Activated naive CD4-positive, alpha-beta T cell treated with anti-CD3 and anti-CD28 coated beads, Interleukin-2, amount 50 U/mL, for 72 hours (primary cell): ENCODE data around the gene PRUNE2. TPM values are rescaled to one million over a fixed set of nuclear protein-coding genes. Genes with fewer than 3 reads are reported as not detected.
"Not testable (repeated sequence)": the region's sequence is repeated elsewhere in the genome, so short reads cannot be mapped to it uniquely, and the experiment has no call there.

Experiments
- ATAC-seq, 2 donors: fragments of 150-1000 bp; cut with Tn5 transposase; 2 replicates each; pipeline ENCODE4 v1.10.0; 2021; ENCODE audit warnings: mild to moderate bottlenecking in 2 of 2, moderate library complexity in 2 of 2
- DNase-seq, 2 donors: peaks; one replicate each; pipeline ENCODE4 v3.0.0; 2021 to 2022; ENCODE audit warnings: low spot score in 2 of 2
- H3K27ac Mint-ChIP-seq, 2 donors: one replicate each; pipeline ENCODE4 v1.8.0; 2022; ENCODE audit warnings: mild to moderate bottlenecking in 2 of 2, mixed read lengths in 2 of 2
- H3K36me3 Mint-ChIP-seq, 2 donors: one replicate each; pipeline ENCODE4 v1.8.0; 2022; ENCODE audit warnings: mixed read lengths in 2 of 2
- H3K9me3 Mint-ChIP-seq, 2 donors: one replicate each; pipeline ENCODE4 v1.8.0; 2022; ENCODE audit warnings: mixed read lengths in 2 of 2
- total RNA-seq, 2 donors: library from RNA; stranded (reverse); gene quantifications; one replicate each; pipeline ENCODE4 v1.2.3, GENCODE V29; 2022

Gene PRUNE2
- total RNA-seq, 2 donors from 2014 or later = 0.18 to 0.86 TPM

DNA sequence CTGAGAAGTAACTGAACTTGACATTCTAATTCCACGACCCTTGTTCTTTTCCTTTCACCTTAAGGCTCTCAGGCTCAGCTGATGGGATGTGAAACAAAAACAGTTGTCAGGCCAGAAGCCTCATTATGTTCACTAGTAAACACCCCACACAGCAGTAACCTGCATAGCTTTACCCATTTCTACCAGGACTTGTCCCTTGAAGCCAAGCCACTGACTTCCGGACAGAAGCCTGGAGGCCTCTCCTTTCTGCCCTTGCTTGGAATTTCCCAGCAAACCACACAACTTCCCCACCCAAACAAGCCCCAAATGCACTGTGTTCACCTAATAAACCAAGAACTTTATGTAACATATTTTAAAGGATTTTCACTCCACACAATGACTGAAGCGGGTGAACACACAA is 19.6 kb downstream of the PRUNE2 start:
- Mint-ChIP-seq H3K9me3 (no peaks in the 10 kb centered on the region), H3K36me3 (no peaks in the 10 kb centered on the region), H3K27ac (no peak overlapping the region)
- ATAC-seq (no peak), DNase-seq (no peak)

DNA sequence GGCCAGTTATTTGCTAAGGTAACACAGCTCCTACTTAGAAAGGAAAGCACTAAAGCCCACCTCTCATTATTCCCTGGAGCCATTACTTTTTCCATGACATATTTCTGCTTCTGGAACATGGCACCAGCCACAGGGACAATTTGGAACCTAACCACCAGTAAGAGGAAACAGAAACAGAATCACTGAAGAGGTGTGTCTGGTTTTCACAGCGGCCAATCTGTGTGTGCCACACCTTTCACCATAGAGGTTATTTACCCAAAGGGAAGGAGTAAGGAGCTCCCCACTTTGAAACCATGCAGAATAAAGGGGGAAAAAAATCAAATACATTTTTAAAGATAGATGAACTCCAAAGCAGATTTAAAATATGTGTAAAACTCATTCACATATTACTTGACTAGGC is 21.1 kb downstream of the PRUNE2 start:
- Mint-ChIP-seq H3K36me3 (no peaks in the 10 kb centered on the region), H3K9me3 (no peaks in the 10 kb centered on the region), H3K27ac (no peak overlapping the region)
- ATAC-seq (no peak), DNase-seq (no peak)

DNA sequence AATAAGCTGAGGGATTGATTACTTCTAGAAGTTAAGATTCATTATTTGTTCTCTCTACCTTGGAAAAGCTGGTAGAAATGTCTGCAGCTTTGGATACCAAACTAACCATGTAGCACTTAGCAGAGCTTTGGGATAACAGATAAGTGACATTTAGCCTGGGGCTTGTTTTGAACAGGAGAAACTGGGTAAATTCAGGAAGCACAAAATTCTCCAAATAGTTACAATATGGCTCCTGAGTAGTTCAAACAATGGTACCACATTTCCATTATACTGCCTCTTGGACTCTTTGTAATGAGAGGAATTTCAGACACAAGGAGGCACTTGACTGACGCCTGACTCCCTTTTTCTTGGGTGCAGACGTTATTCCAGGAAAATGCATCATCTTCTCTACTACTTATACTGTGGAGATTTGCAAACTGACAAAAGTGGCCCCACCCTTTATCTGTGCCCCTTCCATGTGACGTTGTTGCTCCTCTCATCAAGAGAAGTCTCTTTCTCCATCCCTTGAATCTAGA is 22.5 kb downstream of the PRUNE2 start:
- ATAC-seq (no peak), DNase-seq (no peak)
- Mint-ChIP-seq H3K27ac (no peak overlapping the region), H3K9me3 (no peaks in the 10 kb centered on the region), H3K36me3 (no peaks in the 10 kb centered on the region)

DNA sequence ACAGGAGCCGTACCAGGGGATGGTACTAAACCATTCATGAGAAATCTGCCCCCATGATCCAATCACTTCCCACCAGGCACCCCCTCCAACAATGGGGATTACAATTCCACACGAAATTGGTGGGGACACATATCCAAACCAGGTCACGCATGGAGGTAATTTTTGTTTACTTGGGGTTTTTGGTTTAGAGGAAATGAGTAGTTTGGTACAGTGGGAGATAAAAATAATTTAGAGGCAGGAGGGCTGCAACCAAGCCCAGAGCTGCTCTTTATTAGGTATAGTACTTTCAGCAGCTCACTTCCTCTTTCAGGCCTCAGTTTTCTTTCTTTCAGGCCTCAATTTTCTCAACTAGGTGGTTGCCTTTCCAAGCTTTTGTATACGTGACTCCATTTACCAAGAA is 23.2 kb downstream of the PRUNE2 start:
- H3K27ac Mint-ChIP-seq = no peak overlapping the region
- DNase-seq (no peak), ATAC-seq (no peak)
- H3K9me3 Mint-ChIP-seq = no peaks in the 10 kb centered on the region
- no peaks in the 10 kb centered on the region for H3K36me3 Mint-ChIP-seq

DNA sequence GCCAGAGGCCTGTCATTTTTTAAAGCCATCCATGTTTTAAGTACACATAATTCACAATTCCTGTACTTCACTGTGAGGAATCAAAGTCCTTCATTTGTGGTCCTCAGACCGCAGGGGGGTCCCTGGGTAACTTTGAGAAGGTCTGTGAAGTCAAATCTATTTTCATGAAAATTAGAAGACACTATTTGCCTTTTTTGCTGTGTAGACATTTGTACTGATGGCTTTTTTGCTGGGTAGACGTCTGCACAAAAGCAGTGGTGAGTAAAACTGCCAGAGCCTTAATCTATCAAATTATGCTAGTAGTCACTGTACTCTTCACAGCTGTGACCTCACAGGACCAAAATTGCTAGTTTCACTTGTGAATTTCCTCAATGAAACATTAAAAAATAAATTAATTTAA is 25.7 kb downstream of the PRUNE2 start:
- H3K27ac Mint-ChIP-seq = no peak overlapping the region
- no peak for ATAC-seq

DNA sequence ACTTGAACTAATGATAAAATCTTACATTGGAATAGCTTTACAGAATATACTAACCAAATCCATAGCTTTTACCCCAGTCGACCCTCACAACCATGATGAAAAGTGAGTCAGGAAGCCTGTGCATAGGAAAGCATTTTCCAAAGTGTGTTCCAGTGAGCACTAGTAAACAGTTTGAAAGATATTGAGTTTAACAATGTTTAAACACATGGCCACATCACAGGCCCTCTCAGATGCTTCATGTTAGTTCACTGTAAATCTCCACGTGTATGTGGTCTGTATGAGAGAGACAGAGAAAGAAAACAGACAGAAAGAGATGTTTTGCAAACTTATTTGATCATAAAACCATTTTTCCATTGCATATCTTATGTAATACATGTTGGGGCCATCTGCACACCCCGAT is 27.0 kb downstream of the PRUNE2 start:
- ATAC-seq (no peak), DNase-seq (no peak)
- Mint-ChIP-seq H3K27ac (no peak overlapping the region), H3K9me3 (no peaks in the 10 kb centered on the region), H3K36me3 (no peaks in the 10 kb centered on the region)

More for the DNA sequence above, 25.7 kb downstream of the PRUNE2 start:
- Mint-ChIP-seq H3K9me3 (no peaks in the 10 kb centered on the region), H3K36me3 (no peaks in the 10 kb centered on the region)
- no peak for DNase-seq

DNA sequence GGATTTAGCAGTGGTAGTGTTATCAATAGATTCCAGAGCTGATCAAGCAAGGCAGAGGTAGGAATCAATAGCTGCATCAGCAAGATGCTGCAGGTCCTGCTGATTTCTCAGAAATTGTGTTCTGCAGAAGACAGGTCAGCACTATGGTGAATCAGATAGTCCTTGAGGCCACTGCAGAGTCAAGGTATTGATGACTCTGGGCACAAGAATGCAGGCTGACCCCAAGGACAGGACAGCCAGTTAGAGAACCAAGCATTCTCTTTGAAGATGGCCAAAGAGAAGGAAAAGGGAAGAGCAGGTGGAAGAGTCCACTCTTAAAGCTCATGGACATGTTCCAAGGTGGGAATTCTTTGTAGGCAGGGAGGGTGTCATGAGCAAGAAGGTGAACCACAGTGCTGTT is 28.0 kb downstream of the PRUNE2 start:
- Mint-ChIP-seq H3K27ac (no peak overlapping the region), H3K36me3 (no peaks in the 10 kb centered on the region), H3K9me3 (no peaks in the 10 kb centered on the region)
- ATAC-seq (no peak), DNase-seq (no peak)

DNA sequence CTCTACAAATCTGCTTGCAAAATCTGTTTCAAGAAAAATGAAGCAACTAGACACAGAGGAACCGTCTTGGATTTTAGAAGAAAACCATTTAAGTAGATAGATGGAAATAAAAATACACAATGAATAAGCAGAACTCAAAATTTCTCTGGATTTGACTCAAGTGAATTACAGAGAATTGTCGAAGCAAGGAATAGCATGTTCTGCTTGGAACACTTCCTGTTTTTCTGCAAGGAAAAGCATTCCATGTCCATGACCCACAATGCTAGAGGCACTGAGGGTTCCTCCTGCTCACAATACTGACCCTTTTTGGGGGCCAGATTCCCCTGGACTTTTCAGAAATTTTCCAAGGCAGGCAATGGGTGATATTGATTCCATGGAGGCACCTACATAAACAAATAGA is 29.8 kb downstream of the PRUNE2 start:
- Mint-ChIP-seq H3K9me3 (no peaks in the 10 kb centered on the region), H3K27ac (no peak overlapping the region), H3K36me3 (no peaks in the 10 kb centered on the region)
- ATAC-seq = no peak
- DNase-seq = no peak

DNA sequence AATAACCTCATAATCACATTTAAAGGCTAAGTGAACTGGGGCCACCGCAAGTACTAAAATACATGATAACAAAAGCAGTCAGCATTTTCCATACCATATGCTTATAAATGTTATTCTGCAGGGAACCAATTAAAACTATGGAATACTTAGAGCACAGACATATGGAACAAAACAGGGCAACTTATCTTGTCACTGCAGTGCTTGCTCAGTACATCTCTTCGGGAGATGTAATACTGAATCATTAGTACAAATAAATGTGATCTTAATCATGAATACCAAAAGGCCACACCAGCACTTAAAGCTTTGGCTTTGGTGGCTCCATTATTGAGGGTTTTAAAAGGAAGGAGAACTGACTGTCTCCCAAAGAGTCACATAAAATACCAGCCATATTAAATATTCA is 32.1 kb downstream of the PRUNE2 start:
- Mint-ChIP-seq H3K36me3 (no peaks in the 10 kb centered on the region), H3K27ac (no peak overlapping the region), H3K9me3 (no peaks in the 10 kb centered on the region)
- no peak for ATAC-seq
- no peak for DNase-seq

DNA sequence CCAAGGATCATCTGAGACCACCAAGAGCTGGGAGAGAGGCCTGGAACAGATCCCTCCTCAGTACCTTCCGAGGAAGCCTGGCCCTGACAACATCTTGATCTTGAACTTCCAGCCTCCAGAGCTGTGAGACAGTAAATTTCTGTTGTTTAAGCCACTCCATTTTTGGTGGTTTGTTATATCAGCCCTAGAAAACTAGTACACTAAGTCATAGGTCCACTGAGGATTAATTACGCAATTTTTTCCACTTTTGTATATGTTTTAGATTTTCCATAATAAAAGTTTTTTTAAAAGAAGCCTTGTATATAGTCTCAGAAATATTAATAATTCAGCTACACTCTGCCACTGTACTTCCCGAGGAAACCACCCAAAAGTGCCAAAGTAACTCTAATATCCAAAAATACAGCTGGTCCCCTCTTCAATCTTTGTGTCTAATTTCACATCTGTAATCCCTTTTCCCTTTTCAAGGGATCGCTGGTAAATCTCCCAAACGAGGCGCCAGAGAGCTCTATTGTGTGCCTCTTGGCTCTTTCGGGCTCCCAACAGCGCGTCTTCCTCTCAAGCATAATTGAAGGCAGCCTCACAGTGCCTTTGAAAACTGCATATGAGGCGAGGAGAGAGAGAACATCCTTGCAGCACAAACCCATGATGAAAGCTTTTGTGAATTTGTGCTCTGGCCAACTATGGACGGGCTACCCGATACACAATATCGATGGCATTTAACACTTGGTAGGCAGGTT is 32.7 kb downstream of the PRUNE2 start:
- no peaks in the 10 kb centered on the region for H3K9me3 Mint-ChIP-seq
- ATAC-seq (no peak), DNase-seq (no peak)
- H3K36me3 Mint-ChIP-seq = no peaks in the 10 kb centered on the region
- no peak overlapping the region for H3K27ac Mint-ChIP-seq

DNA sequence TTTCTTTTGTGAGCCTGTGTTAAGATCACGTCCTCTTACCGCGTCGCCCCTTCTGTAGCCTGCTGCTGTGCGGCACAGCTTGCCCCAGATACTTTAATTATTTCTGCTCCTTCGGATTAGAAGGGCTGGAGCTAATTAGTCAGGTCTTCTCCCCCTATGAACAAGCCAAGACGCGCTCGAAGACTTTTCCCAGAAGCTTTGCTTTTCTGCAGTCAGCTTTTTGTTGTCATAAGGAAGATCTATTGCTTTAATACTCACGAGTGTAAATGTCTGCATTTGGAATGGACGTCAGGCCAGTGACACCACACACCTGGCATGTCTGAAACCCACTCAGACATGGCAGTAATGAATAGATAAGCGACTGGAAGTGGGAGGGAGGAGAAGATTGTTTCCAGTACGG is 37.0 kb downstream of the PRUNE2 start:
- ATAC-seq (no peak), DNase-seq (no peak)
- H3K36me3 Mint-ChIP-seq = no peaks in the 10 kb centered on the region
- no peak overlapping the region for H3K27ac Mint-ChIP-seq
- H3K9me3 Mint-ChIP-seq = no peaks in the 10 kb centered on the region

DNA sequence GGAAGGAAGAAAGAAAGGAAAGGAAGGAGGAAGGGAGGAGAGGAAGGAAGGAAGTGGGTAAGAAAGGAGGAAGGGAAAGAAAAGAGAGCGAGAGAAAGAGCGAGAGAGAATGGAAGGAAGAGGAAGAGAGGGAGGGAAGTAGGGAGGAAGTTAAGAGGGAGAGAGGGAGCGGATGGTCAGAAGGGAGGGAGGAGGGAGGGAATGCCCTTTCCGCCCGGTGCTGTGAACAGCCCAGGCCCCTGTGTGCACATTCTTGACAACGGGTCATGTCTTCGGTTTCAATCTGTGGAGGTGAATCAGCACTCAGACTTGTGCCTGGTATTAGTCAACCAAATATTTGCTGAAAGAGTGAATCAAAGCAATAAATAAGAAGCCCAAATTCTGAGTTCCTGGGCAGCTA is 39.2 kb downstream of the PRUNE2 start:
- Mint-ChIP-seq H3K27ac (no peak overlapping the region), H3K36me3 (no peaks in the 10 kb centered on the region), H3K9me3 (no peaks in the 10 kb centered on the region)
- ATAC-seq (peak in 1 of 2 donors; percentile 57), DNase-seq (no peak)

DNA sequence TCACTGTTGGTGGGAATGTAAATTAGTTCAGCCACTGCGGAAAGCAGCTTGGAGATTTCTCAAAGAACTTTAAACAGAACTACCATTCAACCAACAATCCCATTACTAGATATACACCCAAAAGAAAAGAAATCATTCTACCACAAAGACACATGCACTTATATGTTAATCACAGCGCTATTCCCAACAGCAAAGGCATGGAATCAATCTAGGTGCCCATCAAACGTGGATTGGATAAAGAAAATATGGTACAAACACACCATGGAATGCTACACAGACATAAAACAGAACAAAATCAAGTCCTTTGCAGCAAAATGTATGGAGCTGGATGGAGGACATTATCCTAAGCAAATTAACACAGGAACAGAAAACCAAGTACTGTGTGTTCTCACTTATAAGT is 42.1 kb downstream of the PRUNE2 start:
- no peaks in the 10 kb centered on the region for H3K9me3 Mint-ChIP-seq
- no peaks in the 10 kb centered on the region for H3K36me3 Mint-ChIP-seq
- DNase-seq = no peak
- ATAC-seq = no peak
- no peak overlapping the region for H3K27ac Mint-ChIP-seq

DNA sequence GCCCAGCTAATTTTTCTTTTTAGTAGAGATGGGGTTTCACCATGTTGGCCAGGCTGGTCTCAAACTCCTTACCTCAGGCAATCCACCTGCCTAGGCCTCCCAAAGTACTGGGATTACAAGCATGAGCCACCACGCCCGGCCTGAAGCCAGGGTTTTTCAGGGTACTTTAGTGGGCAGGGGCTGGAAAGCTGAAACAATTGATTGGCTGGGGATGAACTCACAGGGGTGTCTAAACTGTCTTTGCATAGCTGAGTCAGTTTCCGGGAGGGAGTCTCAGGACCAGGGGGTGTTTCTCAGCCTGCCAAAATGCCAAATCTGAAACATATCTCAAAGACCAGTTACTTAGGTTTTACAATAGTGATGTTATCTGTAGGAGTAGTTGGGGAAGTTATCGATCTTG is 46.1 kb downstream of the PRUNE2 start:
- ATAC-seq (no peak), DNase-seq (no peak)
- H3K36me3 Mint-ChIP-seq = no peaks in the 10 kb centered on the region
- H3K27ac Mint-ChIP-seq = no peak overlapping the region
- peaks cover 6 to 9% of the 10 kb centered on the region in 2 donors for H3K9me3 Mint-ChIP-seq

DNA sequence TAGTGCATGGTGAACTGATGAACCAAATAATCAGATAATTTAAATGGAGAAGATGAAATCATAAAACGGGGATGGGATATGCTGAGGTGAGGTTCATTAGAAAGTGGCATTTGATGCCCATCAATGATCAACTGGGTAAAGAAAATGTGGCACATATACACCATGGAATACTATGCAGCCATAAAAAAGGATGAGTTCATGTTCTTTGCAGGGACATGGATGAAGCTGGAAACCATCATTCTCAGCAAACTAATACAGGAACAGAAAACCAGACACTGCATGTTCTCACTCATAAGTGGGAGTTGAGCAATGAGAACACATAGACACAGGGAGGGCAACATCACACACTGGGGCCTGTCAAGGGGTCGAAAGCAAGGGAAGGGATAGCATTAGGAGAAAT is 47.7 kb downstream of the PRUNE2 start:
- not testable (repeated sequence) for DNase-seq, H3K36me3 Mint-ChIP-seq, ATAC-seq, H3K27ac Mint-ChIP-seq, H3K9me3 Mint-ChIP-seq

DNA sequence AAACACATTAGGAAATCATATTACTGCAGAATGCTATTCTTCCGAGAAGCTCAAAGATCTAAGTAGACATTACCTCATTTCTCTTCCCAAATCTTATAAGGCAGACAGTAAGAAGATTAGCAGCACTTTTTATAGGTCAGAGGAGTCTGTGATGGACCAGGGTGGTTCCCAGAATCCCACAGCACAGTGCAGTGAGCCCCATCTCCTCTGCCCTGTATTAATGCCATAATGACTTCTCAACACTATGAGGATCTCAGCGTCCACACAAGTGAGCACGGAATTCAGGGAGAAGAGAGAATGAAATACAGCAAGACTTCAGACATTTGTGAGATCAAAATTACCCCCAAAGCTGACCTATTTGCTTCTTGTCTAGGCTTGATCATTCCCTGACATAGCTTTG is 49.9 kb downstream of the PRUNE2 start:
- ATAC-seq = no peak
- Mint-ChIP-seq H3K36me3 (no peaks in the 10 kb centered on the region), H3K9me3 (peaks cover 6 to 9% of the 10 kb centered on the region in 2 donors), H3K27ac (no peak overlapping the region)
- no peak for DNase-seq

DNA sequence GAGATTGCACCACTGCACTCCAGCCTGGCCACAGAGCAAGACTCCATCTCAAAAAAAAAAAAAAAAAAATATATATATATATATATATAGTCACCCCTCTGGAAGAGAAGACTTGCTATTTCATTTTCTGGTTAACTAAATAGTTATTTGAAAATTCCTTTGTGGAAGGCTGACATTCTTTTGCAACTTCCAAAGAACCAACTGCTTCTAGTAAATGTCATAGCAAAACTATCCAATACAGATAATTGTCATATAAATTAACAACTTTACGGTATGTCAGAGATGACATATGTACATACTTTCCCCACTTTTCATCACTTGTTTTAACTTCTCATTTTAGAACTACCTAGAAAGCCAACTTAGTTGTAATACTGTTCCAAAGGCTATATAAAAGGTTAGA is 50.9 kb downstream of the PRUNE2 start:
- no peak for DNase-seq
- Mint-ChIP-seq H3K9me3 (peaks cover 6 to 9% of the 10 kb centered on the region in 2 donors), H3K27ac (no peak overlapping the region), H3K36me3 (no peaks in the 10 kb centered on the region)
- no peak for ATAC-seq

DNA sequence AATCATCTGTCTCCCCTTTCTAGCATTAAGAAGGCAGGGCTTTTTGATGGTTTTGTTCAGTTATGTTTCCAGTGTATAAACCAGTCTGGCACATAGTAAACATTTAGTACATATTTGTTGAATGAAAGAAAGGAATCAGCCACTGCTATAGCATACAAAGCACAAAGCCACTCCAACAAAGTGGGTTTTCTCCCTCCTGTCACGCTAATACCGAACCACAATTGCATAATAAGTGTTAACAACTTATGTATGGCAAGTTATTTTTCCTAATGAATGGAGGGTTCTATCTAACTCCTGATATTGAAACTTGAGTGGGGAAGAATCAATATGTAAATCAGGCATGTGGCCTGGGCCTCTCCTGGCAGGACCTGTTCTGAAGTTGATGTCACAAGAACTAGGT is 53.9 kb downstream of the PRUNE2 start:
- Mint-ChIP-seq H3K36me3 (no peaks in the 10 kb centered on the region), H3K27ac (no peak overlapping the region), H3K9me3 (peaks cover 0 to 2% of the 10 kb centered on the region in 2 donors)
- ATAC-seq (no peak), DNase-seq (no peak)
